HL-60 (cell line): ENCODE data around the gene SLC22A23.
"Not testable (repeated sequence)": the region's sequence is repeated elsewhere in the genome, so short reads cannot be mapped to it uniquely, and the experiment has no call there.

Source experiments
- DNase-seq, 2 experiments: peaks; one replicate each; pipeline ENCODE4 v3.0.0-alpha.2; 2010 to 2020; ENCODE audit warnings: low read depth in 1 of 2, low spot score in 1 of 2
- H3K27ac ChIP-seq: fragments of 250-450 bp; sonication (Bioruptor Pico); replicated peaks from 2 replicates; pipeline ENCODE4 v1.5.1; 2020; ENCODE audit warnings: mild to moderate bottlenecking, moderate library complexity
- H3K27me3 ChIP-seq: fragments of 250-450 bp; sonication (Bioruptor Pico); 2 replicates; pipeline ENCODE4 v1.5.1; 2021; ENCODE audit warnings: mild to moderate bottlenecking, moderate library complexity; ENCODE audit not compliant: insufficient read depth, poor library complexity, severe bottlenecking
- H3K4me3 ChIP-seq: replicated peaks from 2 replicates; pipeline ENCODE4 v1.5.1; 2011; ENCODE audit warnings: mild to moderate bottlenecking, control low read depth, low read length; ENCODE audit not compliant: insufficient read depth
- CTCF ChIP-seq: IDR thresholded peaks from one replicate; pipeline ENCODE4 v1.5.1; 2011; ENCODE audit warnings: low read length, control low read depth, inconsistent platforms; ENCODE audit not compliant: insufficient read depth
- GABPA ChIP-seq: IDR thresholded peaks from 2 replicates; pipeline ENCODE4 v1.6.1; 2012; ENCODE audit warnings: low read depth
- POLR2AphosphoS5 ChIP-seq: IDR thresholded peaks from 2 replicates; pipeline ENCODE4 v1.6.1; 2012; ENCODE audit warnings: low read depth
- REST ChIP-seq: IDR thresholded peaks from 2 replicates; pipeline ENCODE4 v1.6.1; 2012; ENCODE audit warnings: low read depth; ENCODE audit not compliant: insufficient replicate concordance
- SPI1 ChIP-seq: IDR thresholded peaks from 2 replicates; pipeline ENCODE4 v1.6.1; 2012; ENCODE audit warnings: low read depth, mild to moderate bottlenecking, borderline replicate concordance

The SLC22A23 gene

GRCh38 chr6:3242768-3243167 is 214.1 kb downstream of the SLC22A23 start:
- DNase-seq: no peak
- Histone ChIP-seq H3K4me3 (no peak overlapping the region), H3K27me3 (peaks cover 25% of the 10 kb centered on the region), H3K27ac (no peak overlapping the region)
- TF ChIP-seq POLR2AphosphoS5 (no peak), REST (no peak), SPI1 (no peak), GABPA (no peak), CTCF (no peak)

- H3K27ac ChIP-seq, DNase-seq: not testable (repeated sequence)
- peaks cover 21% of the 10 kb centered on the region for H3K27me3 ChIP-seq
These were observed 215.1 kb downstream of the SLC22A23 start for GRCh38 chr6:3241745-3242144.

GRCh38 chr6:3240595-3240994 is 216.3 kb downstream of the SLC22A23 start:
- Histone ChIP-seq H3K27ac (no peak overlapping the region), H3K4me3 (no peak overlapping the region), H3K27me3 (peaks cover 31% of the 10 kb centered on the region)
- no peak for TF ChIP-seq GABPA
- no peak for DNase-seq

More at GRCh38 chr6:3241745-3242144, 215.1 kb downstream of the SLC22A23 start:
- H3K4me3 ChIP-seq: not testable (repeated sequence)

GRCh38 chr6:3239110-3239830 is 217.6 kb downstream of the SLC22A23 start:
- DNase-seq: no peak
- no peak overlapping the region for H3K27ac ChIP-seq
- peaks cover 34% of the 10 kb centered on the region for H3K27me3 ChIP-seq
- TF ChIP-seq POLR2AphosphoS5: no peak
- TF ChIP-seq GABPA: no peak
- no peak overlapping the region for H3K4me3 ChIP-seq

GRCh38 chr6:3237761-3238662 is 218.8 kb downstream of the SLC22A23 start:
- no peak overlapping the region for H3K27ac ChIP-seq
- H3K4me3 ChIP-seq: no peak overlapping the region
- peaks cover 47% of the 10 kb centered on the region for H3K27me3 ChIP-seq
- TF ChIP-seq REST (no peak), POLR2AphosphoS5 (no peak), CTCF (no peak), SPI1 (no peak), GABPA (no peak)
- DNase-seq: no peak
